GM19455 (cell line): ENCODE measurements around the gene RNU6-8.

Experiments used
- ATAC-seq: cut with Tn5 transposase; IDR thresholded peaks from one replicate; pipeline ENCODE4 v1.9.1; 2021; ENCODE audit not compliant: unreplicated experiment

The RNU6-8 gene

DNA sequence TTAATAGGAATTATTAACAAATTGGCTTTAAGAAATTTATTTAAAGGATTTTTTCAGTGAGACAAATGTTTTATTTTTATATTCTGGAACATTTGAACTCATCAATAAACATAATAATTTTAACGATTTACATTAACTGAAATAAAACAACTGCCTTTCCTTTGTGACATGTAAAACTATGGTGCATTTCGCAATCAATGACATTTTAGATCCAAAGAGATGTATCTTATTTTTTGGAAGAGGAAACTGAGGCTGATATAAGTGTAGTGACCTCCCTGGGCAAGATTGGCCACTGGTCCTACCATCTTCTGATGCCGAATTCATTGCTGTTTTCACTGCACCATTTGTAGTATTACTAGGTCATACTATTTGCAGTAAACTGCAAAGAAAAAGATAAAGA, 2.5 kb upstream of the RNU6-8 start:
- no peak for ATAC-seq

DNA sequence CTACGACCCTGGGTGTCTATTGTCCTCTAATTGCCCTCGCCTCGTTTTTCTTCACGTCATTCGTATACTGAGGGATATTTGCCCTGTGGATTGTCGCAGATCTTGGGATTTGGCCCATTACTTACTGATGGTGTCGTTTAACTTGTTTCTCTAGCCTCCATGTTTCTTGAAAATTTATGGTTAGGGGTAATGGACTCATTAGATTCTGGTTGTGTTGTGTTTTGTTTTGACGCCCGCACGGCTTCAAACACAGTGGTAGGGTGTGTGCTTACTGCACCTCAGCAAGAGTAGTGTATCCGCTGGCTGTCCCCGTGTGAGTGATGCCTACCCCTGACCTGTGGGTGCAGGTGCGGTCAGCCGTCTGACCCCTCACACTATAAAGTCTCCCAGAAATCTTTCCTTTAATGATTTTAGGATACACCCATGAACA, 874 bp upstream of the RNU6-8 start:
- ATAC-seq, result no peak

DNA sequence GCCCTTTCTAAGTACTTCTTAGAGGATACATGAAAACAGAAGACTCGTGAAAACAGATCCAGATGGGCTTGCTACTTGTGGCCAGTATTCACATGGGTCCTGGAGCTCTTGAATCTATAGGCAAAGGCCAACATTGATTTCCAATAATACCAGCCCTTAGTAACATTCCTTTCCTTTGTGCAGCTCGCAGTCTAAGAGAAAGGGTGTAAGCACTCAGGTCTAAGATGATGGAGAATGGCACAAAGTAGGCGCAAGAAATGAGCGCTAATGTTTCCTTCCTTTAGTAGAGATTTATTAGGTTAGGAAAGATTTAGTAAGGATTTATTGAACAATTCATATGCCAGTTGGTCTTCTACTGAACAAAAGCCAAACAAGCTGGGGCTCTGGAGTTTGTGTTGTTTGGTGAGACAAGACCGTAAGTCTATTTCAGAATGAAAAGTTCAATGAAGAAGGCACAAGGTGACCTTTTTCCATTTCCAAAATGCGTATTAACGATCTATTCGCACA, 525 bp downstream of the RNU6-8 start:
- no peak for ATAC-seq

DNA sequence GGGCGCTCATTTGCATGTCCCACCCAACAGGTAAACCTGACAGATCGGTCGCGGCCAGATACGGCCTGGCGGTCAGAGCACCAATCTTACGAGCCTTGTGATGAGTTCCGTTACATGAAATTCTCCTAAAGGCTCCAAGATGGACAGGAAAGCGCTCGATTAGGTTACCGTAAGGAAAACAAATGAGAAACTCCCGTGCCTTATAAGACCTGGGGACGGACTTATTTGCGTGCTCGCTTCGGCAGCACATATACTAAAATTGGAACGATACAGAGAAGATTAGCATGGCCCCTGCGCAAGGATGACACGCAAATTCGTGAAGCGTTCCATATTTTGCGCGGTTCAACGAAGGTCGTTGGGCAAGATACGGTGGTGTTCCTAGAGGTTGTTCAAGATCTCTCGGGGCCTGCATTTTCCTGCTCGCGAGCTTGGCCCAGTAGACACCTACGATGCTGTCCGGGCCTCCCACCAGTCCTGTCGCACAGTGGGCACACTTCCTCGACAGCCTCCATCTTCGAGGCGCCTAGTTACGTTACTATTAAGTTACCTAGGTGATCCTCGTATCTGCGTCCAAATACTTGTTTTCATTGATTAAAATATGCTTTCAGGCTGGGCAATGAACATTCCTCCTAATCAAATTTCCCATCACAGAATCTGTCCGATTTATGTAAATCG, 1.1 kb downstream of the RNU6-8 start, which contains the start of gene RNU6-7:
Gene RNU6-7, plus strand, starts transcription at position 230 of the 675 bp plus-strand sequence.
- ATAC-seq, result no peak

DNA sequence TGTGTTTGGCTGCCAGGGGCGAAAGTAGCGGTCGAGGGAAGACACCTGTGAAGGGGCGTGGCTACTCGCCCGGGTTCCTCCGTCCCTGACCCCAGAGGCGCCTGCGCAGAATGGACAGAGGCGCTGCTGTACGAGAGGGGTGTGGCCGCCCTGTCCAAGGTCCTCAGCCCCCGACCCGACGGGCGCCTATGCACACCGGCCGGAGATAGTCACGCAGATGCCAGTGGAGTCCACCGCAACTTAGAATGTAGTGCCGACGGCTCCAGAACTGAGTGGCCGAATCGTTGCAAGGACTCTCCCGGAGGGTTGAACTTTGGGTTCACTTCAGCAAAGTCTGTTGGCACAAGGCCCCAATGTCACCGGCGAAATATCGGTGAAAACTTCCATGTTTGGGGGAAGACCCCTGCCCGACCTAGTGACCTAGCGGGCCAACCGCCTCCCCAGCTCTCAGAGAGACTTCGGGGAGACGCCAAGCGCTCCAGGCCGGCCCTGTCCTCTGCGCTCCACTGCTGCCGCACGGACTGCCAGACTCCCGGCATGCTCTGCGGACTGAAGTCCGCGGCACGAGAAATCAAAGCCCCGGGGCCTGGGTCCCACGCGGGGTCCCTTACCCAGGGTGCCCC, 1.8 kb downstream of the RNU6-8 start:
- peak; percentile 56 for ATAC-seq

DNA sequence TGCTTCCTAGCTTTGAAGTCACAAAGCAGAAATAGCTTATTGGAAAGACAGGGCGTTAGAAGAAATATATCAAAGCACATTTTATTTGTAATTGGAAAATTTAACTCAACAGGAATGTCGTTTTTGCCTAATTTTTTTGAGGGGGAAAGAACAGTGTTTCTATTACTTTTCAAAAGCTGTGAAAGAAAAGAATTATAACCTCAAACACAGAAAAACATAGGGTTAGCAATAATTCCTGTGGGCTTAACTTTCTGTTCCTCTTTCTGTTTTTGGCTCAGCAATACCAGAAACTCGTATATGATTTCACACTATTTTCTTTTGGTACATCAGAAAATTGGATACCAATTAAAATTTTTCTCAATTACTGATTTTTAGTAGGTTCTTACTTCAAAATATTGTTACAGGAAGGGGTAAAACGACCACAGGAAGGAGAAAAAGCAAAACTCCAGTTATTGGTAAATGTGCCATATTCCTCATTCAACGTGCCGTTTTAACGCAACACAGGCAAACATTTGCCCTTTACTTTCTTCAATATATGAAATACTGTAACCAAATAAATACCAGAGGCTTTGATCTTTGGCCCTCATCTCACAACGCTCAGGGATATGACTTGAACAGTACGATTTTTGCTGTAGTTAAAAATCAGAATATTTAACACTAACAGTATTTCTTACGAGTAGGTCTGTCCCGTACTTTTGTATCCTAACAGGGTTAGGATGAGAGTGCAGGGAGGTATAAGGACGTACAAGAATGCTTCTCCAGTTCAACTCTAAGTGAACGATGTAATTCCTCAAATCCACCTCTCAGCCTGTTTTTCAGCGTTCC, 2.5 kb downstream of the RNU6-8 start:
- ATAC-seq, result no peak

DNA sequence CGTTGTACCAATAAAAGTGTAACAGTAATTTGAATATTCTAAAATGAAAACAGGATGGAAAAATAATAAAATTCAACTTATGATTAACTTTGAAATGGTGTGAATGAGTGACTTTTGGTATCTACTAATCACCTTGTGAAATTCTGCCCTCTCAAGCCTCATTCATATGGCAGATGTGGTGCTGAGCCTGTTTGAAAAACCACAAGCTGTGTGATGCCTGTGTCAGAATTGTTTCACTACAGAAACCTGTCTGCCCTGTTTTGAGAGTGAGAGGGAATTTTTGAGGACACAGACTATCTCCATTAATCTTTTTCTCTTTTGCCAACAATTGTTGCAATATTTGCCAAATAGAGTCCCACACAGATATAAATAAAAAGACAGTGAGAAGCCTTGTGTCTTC, 5.2 kb downstream of the RNU6-8 start:
- peak; percentile 37 for ATAC-seq

DNA sequence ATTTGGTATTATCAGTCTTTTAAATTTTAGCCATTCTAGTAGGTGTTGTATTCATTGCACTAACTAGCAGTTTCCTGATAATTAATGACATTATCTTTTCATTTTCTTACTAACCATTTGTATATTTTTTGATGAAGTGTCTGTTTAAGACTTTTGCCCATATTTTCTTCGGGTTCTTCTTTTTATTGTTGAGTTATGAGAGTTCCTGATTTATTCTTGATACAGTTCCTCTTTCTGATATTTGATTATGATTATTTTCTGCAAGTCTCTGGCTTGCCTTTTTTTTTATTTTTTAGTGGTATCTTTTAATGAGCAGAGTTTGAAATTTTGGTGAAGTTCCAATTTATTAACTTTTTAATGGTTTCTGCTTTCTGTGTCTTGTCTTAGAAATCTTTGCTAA, 7.4 kb downstream of the RNU6-8 start:
- ATAC-seq, result no peak

DNA sequence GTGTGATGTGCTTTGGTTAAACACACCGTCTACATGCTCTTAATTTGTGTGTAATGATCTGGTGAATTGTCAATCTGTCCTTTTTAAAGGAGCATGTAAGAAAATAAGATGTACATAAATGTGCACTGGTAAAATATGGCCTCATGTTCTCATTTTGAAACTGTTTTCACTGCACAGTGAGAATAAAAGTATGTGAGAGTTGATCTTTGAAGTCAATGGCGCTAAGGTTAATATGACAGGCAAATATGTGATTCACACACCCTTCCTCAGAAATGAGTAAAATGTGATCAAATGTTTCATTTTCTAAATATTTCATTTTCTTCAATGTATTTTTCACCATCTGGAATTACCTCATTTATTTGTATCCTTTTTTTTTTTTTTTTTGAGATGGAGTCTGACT, 9.5 kb downstream of the RNU6-8 start:
- ATAC-seq, result no peak

DNA sequence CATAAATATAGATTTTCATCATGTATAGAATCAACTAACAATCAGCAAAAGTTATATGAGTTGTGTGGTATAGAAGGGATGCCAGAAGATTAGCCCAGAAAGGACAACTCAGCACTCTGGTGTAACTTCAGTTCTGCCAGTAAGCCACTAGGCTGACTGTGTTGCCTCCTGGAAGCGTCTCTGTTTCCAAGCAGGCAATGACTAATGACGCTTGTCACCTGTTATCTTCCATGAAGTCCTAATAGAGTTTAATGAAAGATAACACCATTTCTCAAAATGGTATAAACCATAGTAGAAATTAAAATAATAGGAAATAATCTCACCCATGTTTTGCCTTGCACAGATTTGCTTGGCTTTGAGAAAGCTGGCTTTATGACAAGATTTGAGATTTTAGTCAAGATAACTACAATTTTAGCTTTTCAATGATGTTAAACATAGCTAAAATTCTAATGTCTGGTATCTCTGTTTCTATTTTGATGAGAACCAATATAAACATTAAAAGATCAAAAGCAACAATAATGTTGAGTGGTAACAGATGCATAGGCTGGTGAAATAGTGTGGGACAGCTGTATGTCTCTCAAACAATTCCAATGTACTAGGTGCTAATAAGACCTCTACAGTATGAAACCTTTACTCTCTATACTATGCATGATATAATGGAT, 10.2 kb downstream of the RNU6-8 start:
- ATAC-seq, result no peak

DNA sequence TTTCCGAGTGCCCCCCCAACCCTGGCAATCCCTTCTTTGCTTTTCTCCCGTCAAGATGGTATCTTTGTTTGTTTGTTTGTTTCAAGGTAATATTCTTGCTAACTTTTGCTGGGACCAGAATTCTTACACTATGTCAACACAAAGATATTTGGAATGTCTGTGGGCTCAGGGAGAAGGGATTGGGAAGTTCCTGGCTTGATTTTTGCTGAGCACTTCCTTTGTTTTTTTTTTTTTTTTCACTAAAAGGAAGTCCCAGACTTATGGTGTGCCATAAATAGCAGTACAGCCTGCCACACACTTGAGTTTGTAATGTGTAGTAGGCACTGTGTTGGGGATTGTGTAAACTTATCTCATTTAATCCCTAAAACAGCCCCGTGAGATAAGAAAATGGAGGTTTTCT, 12.4 kb downstream of the RNU6-8 start:
- no peak for ATAC-seq

DNA sequence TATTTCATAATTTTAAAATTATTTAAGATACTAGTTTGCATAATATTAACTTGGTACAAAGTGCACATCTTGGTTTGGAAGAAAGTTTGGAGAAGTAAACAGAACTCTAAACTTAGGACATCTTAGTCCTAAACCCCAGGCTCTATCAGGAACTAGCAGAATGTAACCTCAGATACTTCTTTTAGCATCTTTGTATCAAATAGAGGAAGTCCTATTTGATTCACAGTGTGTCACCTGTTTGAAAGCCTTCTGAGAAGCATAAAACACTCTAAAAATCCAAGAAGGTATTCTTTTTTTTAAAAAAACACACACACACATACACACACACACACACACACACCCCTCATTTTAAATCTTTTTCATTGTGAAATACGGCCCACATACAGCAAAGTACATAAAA, 13.3 kb downstream of the RNU6-8 start:
- no peak for ATAC-seq

DNA sequence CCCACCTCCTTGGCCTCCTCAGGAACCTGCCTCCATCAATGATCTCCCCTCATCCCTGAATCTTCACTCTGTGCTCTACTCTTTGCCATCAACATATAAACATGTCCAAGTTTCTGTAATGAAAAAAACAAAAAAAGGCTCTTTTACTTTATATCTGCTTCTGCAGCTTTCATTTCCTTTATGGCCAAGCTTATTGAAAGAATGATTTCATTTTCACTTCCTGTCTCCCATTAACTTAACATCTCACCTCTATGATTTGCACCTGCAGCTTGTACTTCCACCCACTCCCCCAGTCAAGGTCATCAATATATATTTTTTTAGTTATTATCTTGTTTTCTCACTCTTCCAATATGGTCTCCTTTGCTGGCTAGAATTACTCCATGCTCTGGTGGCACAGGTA, 16.8 kb downstream of the RNU6-8 start:
- no peak for ATAC-seq

DNA sequence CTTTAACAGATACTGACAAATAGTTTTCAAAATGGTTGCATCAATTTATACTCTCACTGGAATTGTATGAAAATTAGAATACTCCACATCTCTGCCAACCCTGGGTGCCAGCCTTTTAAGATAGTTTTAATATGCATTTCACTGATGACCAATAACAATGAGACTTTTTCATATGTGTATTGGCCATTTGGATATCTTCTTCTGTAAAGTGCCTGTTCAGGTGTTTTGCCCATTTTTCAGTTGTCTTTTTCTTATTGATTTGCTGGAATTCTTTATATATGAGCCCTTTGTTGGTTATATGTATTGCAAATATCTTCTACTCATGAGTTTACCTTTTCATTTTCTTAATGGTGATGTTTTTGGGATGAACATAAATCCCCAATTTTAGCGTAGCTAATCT, 18.0 kb downstream of the RNU6-8 start:
- no peak for ATAC-seq

DNA sequence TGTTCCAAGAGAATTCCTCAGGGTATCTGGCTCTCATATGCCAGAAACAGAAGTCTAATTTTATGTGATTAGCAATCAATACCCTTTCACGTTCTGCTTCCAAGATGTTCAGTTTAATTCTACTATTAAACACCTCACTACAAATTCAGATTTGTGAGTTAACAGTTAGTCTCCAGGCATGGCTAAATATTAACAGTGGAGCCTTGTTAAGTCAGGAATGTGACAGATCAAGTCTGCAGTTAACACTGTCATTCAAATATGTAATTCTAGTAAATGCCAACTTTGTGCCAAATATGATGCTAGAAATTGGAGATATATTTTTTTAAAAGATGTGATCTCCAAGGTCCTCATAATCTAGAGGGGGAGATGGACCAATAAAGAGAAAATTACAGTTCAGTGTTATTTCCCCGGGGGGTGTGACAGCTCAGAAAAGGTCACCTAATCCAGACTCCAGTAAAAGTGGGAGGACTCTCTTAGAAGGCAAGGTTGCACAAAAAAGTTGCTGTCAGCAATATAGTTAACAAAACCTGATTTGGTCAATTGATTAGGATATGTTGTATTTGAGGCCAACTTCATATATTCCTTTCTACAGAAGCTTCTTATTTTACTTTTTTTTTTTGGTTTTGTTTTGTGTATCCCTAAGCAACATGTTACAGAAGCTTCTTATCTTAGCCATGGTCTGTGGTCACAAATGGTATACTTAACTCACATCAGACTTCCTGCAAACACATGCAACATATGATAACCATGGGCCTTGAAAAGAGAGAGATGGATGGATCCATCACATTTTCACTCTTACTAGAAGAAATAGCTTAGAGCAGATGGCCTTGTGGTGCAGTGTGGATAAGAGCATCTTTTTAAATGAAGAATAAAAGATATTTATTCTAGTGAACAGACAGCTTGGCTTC, 19.7 kb downstream of the RNU6-8 start:
- ATAC-seq, result no peak

DNA sequence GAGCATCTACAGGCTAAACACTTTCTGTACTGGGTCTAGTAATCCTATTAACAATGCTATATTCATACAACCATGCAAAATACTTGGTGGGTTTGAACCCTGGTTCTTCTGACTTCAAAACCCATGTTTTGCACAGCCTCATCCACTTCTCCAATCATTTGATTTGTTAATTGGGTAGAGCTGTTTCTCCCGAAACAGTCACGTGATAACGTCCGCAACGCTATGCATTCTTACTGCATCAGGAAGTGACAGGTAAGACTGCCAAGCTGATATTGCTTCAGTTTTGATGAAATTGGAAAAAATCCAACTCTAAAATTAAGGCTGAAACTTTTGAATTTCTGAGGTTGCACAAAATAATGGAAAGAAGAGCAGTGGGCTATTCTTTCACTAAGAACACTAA, 31.6 kb downstream of the RNU6-8 start:
- ATAC-seq, result no peak

DNA sequence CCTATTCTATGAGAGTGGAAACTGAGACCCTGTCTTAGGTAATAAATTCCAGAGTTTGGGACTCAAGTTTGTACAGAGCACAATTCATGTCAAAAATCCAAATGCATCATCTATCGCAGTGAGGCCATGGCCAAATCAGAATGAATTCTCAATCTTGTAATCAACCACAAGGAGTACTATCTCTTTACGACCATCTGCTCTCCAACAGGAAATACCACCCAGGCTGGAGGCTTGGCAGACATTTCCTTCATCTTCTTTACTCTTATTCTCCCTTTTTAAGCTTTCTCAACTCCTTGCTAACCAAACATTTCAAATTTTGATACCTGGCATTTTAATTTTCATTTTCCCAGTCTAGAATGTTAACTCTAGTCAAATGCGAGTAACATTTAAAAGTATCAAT, 33.9 kb downstream of the RNU6-8 start:
- ATAC-seq, result no peak

DNA sequence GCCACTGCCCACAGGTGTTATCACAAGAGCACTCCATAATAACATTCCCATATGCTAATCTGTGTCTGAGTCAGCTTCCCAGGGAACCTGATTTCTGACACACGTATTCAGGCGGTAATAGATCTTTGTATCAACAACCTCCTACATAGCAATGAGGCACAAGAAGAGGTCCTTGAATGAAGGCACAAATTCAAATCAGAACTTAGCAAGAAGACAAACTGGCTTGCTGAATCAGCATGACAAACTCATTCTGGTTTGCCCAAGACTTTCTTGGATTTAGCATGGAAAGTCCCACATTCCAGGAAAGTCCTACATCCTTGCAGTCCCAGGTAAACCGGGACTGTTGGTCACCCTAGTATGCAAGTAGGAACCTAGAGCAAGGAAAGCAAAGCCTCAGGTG, 35.2 kb downstream of the RNU6-8 start:
- no peak for ATAC-seq

DNA sequence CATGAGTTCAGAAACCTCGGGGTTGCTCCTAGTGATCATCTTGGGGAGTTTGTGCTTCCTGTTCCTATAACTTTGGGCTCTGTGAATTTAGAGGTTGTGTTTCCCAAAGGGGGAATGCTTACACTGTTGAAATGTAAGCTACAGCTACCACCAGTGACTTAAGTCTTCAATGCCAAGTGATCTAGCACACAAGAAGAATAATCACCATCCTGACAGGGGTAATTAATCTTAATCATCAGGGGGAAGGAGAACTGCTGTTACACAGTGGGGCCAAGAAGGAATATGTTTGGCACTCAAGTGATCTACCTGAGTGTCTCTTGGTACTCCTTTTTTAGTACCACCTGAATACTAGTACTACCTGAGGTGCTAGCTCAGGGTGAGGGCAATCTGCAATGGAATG, 36.1 kb downstream of the RNU6-8 start:
- no peak for ATAC-seq

DNA sequence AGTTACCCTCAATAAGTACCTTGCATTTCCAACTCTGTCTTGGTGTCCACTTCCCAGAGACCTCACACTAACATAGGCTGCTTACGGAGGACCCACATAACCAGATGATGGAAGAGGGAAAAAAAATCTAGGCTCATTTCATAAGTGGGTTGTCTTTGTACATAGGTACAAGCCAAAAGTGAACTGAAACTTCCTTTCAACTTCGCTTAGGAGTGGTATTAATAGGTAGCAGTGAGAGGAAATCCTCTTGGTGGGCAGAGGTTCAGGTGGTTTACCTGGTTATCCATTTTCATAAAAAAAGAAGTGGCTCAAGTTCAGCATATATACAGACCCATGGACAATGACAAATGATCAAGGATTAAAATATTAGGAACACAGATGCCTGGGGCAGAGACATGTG, 37.0 kb downstream of the RNU6-8 start:
- no peak for ATAC-seq
